Measurements from ENCODE around the gene DIPK1A.
A peak's percentile ranks its signal among the peaks of the same experiment; 100 is the strongest.

Gene DIPK1A

GRCh38 chr1:92949937-92950817 lies 11.1 kb downstream of the DIPK1A start:
- no peak for DNase-seq

DNA sequence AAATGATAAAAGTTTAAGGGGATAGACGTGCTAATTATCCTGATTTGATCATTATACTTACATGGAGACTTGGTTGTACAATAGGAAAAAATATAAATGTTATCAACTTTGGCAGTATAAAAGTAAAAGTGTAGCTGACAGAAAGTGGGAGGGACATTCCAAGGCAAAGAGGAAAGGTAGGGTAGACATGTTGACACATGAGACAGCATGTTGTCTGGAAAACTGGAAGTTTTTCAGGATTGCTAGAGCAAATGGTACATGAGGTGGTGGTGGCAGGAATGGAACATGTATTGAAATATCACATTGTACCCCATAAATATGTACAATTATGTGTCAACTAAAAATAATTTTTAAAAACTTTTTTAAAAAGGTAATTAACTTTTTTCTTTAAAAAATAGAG lies 13.2 kb downstream of the DIPK1A start:
- DNase-seq, result no peak

- no peak for DNase-seq
Observed at GRCh38 chr1:92945748-92946270, 15.5 kb downstream of the DIPK1A start.

DNA sequence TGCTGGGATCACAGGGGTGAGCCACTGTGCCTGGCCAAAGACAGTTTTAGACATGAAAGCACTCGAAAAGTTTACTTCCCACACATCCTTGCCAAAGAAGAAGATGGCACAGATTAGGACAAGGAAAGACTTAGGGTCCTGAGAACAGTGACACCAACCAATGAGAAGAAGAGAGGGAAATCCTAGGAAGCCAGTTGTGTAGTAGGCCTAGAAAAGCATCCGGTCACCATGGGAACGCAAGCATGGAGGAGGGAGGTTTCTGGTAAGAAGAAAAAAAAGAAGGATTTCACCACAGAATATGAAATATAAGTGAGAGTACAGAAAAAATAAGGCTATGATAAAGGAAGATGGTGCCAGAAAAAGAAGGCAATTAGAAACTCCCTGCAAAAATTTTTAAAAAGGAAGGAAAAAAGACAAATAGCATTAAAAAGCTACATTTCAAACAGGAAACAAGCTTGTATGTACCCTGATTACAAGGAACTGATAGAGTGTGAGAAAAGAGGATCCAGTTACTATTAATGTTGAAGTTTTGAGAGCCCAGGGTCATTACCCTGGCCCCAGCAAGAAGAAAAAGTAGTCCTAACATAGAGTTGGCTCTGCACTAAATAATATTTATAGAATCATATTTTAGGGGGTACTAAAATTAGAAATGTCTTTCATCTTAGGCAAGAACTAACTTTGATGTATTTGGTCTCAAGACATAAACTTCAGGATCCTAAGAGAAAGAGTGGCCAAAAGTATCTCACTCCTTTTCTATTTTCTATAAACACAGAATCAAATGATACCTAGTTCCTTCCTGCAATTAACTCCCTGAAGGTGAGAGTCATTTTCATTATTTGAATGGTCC lies 16.1 kb downstream of the DIPK1A start:
- DNase-seq, result no peak

- DNase-seq, result no peak
Observed at GRCh38 chr1:92943502-92943847, 17.8 kb downstream of the DIPK1A start.

DNA sequence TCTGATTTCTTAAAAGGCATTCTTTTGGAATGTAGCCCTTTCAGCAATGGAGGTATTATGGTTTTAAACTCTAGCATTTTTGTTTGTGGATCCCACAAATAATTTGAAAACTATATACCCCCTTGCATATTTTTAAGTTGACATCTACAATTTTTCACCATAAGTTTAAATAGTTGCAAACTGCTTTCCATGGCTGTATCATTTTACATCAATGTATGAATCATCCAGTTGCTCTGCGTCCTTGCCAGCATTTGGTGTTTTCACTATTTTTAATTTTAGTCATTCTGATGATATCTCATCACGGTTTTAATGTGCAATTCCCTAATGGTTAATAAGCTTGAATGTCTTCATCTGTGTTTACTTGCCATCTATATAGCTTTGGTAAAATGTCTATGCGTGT lies 20.7 kb downstream of the DIPK1A start:
- no peak for DNase-seq

GRCh38 chr1:92937731-92938130 lies 23.5 kb downstream of the DIPK1A start:
- DNase-seq, result no peak

DNA sequence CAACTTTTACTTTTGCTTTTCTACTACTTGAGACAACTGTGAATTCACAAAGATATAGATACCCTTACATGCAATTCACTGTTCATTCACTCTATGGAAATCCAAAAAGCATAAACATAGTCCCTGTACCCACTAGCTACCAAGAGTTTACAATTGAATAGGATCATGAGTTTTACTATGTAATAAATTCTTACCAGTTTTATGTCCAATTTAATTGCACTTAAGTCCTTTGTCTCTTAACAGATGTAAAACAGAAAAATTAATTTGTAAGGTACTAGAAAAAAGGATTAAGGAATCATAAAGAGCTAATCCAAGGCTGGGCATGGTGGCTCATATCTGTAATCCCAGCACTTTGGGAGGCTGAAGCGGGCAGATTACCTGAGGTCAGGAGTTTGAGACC lies 24.4 kb downstream of the DIPK1A start:
- DNase-seq, result no peak

DNA sequence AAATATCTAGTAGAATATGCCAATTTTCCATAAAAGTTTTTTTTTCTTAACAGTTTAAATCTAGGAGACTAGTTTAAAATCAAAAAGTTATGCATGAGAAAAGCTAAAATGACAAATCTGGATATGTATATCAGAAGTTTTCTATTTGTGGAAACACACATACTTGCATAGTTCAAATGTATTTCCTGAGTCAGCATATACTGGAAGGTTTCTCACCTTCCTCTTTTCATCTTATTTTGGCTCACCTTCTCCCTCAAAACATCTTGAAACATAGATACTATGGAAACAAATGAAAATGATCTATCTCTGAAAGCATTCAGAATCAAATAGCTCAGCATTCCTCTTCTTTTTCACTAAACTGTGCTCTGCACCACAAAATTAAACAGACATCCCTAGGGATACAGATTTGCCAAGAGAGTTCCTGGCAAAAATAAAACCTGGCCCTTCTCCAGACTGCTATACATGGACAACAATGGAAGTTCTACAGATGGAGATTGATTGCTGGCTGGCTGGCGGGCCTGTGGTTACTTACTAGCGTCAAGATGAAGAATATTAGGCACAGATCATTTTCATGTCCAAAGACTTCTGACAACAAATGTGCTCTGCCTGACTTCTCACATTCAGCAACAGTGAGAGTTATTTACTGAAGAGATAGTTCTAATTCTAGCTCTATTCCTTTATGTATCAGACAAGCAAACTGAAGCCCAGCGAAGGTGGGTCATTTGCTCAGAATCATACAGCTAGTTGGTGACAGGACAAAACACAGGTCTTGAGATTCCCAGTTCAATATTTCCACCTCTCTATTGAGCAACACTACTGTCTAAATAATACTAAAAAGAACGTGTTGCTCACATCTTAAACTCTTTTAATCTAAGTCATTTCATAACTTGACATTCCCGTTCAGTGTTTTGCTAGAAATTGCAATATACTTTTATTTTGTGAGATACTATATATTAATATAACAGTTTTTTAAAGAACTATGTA lies 26.6 kb downstream of the DIPK1A start:
- peak; percentile 82 for DNase-seq

DNA sequence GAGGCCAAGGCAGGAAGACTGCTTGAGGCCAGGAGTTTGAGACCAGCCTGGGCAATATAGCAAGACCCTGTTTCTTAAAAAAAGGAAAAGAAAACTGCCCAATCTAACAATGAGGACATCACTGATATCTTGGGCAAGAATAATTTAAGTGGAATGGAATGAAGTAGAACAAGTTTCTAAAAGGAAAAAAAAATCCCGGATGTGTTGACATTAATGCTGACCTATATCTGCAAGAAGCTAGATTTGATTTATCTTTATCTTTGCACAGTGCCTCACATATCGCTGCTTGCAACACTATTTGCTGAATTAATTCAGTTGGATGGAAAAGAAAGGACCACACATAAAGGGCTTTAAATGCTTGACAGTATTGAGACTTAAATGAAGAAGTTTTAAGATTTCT lies 27.8 kb downstream of the DIPK1A start:
- no peak for DNase-seq

DNA sequence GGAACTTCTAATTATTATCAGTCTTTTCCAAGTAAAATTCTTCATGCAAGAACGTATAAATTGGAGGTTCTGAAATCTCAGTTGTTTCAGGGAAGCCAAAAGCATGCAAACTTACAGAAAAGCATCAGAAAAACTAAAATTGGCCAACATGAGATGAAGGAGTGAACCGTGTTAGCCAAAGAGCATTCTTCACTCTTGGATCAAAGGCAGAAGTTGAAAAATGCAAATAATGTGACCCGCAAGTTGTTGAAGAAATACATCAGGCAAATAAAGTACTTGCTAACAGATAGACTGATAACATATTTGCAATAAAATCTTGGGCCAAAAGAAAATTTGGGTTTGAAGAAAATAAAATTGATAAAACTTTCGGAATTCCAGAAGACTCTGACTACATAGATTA lies 29.6 kb downstream of the DIPK1A start:
- DNase-seq, result no peak

GRCh38 chr1:92929461-92929860 lies 31.8 kb downstream of the DIPK1A start:
- no peak for DNase-seq

DNA sequence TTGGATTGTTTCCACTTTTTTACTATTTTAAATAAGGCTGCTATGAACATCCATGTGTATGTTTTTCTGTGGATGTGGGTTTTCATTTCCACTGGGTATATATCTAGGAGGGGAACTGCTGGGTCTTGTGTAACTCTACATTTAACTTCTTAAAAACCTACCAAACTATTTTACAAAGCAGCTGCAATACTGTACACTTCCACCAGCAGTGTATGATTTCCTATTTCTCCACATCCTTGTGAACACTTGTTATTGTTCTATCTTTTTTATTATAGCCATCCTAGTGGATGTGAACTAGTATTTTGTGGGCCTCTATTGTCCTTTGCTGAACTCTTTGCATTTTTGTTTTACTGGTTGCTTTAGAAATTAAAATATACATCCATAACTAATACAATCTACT lies 33.4 kb downstream of the DIPK1A start:
- no peak for DNase-seq

- DNase-seq, result no peak
Observed at GRCh38 chr1:92926873-92927272, 34.4 kb downstream of the DIPK1A start.

DNA sequence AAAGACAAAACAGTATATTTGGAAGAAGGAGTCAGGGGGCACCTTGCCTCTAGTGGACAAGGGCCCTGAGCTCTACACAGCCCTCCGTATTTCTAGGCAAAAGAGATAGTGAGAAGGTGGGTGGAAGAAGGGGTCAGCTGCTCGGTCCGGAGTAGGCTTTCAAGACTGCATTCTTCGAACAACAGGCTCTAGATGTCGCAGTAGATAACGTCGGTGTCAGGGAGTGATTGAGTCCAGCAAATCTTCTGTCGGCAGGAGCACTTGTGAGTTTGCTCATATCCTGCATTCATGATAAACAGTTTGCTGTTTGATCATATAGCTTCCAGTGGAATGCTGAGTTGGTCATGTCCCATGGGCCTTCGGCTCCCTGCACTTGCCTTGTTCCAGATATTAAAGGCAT lies 36.8 kb downstream of the DIPK1A start:
- DNase-seq, result no peak

- no peak for DNase-seq
Observed at GRCh38 chr1:92923664-92924063, 37.6 kb downstream of the DIPK1A start.

GRCh38 chr1:92922356-92923035 lies 38.8 kb downstream of the DIPK1A start:
- no peak for DNase-seq

DNA sequence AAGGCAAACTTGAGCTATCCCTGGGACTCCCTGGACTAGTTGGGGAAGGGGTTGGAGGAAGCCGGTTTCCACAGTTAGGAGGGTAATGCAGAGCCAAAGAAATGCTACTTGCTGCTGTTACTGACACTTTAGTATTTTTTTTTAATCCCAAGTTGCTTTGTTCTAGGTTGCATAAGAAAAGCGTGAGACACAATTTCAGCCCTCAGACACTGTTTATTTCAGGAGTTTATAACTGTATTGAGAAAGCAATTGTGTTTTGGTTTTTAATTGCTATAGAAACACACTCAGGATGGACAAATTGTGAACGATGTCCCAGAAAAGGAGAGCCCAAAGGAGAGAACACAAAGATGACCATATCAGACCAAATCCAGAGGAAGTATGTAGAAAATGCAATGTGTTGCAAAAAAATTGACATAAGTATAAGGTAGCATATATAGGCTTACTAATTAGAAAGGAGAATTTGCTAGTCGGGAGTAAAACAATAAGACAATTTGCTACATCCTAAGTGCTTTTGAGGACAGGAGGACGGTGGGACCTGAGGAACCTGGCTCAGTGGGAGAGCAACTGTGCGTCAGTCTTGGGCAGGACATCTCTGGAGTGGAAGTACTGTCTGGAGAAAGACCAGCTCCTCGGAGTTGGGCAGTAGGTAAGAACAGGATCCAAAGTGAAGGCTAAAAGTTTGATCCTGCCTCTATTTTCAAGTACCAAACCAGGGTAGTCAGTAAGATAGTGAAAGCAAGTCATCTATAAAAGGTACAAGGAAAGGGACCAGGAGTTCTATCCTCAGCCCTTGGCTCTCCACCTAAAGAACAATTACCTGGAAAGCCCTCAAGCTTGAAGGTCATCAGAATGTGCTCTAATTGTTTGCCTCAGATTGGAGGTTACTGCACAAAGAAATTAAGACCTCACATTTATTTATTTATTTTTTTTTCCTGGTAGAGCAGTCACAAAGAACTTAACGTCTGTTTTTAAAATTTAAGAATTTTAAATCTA lies 39.9 kb downstream of the DIPK1A start:
- DNase-seq, result no peak

DNA sequence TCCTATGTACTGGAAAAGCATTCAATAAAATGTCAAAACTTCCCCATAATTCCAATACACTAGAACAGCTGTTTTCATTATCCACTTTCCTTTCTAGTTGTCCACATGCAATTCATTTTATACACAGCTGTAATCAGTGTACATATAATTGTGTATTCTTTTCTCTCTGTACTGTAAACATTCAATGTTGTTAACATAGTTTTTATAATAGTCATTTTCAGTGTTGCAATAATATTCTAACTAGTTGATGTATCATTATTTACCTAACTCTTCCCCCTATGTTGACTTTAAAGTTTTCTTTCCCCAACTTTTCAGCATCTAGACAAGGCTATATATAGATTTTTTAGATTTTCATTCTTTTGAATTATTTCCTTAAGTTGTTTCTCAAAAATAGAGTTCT lies 44.4 kb downstream of the DIPK1A start:
- DNase-seq, result no peak

DNA sequence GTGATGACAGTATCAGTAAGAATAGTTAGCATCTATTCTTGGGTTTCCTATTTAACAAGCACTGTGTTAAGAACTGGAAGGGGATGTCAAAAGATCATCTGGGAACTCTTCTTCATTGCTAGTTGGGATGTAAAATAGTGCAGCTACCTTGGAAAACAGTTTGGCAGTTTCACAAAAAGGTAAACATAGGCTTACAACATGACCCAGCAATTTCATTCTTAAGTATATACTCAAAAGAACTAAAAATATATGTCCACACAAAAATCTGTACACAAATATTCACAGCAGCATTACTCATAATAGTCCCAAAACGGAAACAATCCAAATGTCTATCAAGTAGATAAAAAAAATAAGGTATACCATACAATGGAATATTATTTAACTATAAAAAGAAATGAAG lies 45.7 kb downstream of the DIPK1A start:
- DNase-seq, result no peak

Data from DMS79 treated with DMSO at 0.1 percent for 48 hours (cell line).